ENCODE results near the gene MFSD11.
"Not testable (repeated sequence)": the region's sequence is repeated elsewhere in the genome, so short reads cannot be mapped to it uniquely, and the experiment has no call there.

MFSD11 gene

GRCh38 chr17:76810956-76811355 lies 73.0 kb downstream of the MFSD11 start:
- Histone ChIP-seq H3K27me3 (peaks cover 4% of the 10 kb centered on the region), H3K4me1 (ENCODE audit: control insufficient read depth in 1 of 2, insufficient read depth in 1 of 2, low read depth in 1 of 2, low read length in 1 of 2) (no peaks in the 10 kb centered on the region), H3K27ac (no peak overlapping the region), H3K9me3 (no peaks in the 10 kb centered on the region), H3K4me3 (ENCODE audit: low read depth in 1 of 2, low read length in 1 of 2) (no peak overlapping the region), H3K36me3 (no peaks in the 10 kb centered on the region)
- no peak for TF ChIP-seq CTCF (IDR thresholded peaks at IDR 0.05)

GRCh38 chr17:76811834-76812233 lies 73.9 kb downstream of the MFSD11 start:
- H3K27me3 ChIP-seq: peaks cover 10% of the 10 kb centered on the region
- H3K4me1 ChIP-seq (ENCODE audit: control insufficient read depth in 1 of 2, insufficient read depth in 1 of 2, low read depth in 1 of 2, low read length in 1 of 2): no peaks in the 10 kb centered on the region
- H3K27ac ChIP-seq: no peak overlapping the region
- H3K9me3 ChIP-seq: no peaks in the 10 kb centered on the region
- TF ChIP-seq CTCF (IDR thresholded peaks at IDR 0.05): no peak
- no peaks in the 10 kb centered on the region for H3K36me3 ChIP-seq
- no peak overlapping the region for H3K4me3 ChIP-seq (ENCODE audit: low read depth in 1 of 2, low read length in 1 of 2)

- Histone ChIP-seq H3K4me3 (ENCODE audit: low read depth in 1 of 2, low read length in 1 of 2) (no peak overlapping the region), H3K36me3 (no peaks in the 10 kb centered on the region), H3K9me3 (no peaks in the 10 kb centered on the region), H3K4me1 (ENCODE audit: control insufficient read depth in 1 of 2, insufficient read depth in 1 of 2, low read depth in 1 of 2, low read length in 1 of 2) (no peaks in the 10 kb centered on the region), H3K27me3 (peaks cover 14% of the 10 kb centered on the region), H3K27ac (no peak overlapping the region)
- no peak for TF ChIP-seq CTCF (IDR thresholded peaks at IDR 0.05)
Measured at GRCh38 chr17:76812263-76812662, 74.3 kb downstream of the MFSD11 start.

- no peaks in the 10 kb centered on the region for H3K36me3 ChIP-seq
- no peaks in the 10 kb centered on the region for H3K4me1 ChIP-seq (ENCODE audit: control insufficient read depth in 1 of 2, insufficient read depth in 1 of 2, low read depth in 1 of 2, low read length in 1 of 2)
- no peak for TF ChIP-seq CTCF (IDR thresholded peaks at IDR 0.05)
- H3K4me3 ChIP-seq (ENCODE audit: low read depth in 1 of 2, low read length in 1 of 2): no peak overlapping the region
- no peaks in the 10 kb centered on the region for H3K9me3 ChIP-seq
- peaks cover 17% of the 10 kb centered on the region for H3K27me3 ChIP-seq
- no peak overlapping the region for H3K27ac ChIP-seq
Measured at GRCh38 chr17:76812968-76813367, 75.0 kb downstream of the MFSD11 start.

- not testable (repeated sequence) for H3K4me1 ChIP-seq (ENCODE audit: control insufficient read depth in 1 of 2, insufficient read depth in 1 of 2, low read depth in 1 of 2, low read length in 1 of 2); H3K36me3 ChIP-seq; H3K4me3 ChIP-seq (ENCODE audit: low read depth in 1 of 2, low read length in 1 of 2); H3K27ac ChIP-seq; H3K9me3 ChIP-seq
- H3K27me3 ChIP-seq: peaks cover 17% of the 10 kb centered on the region
Measured at GRCh38 chr17:76815907-76816589, 78.1 kb downstream of the MFSD11 start.

- TF ChIP-seq CTCF (IDR thresholded peaks at IDR 0.05): no peak
- H3K27ac ChIP-seq: no peak overlapping the region
- no peak overlapping the region for H3K4me3 ChIP-seq (ENCODE audit: low read depth in 1 of 2, low read length in 1 of 2)
- no peaks in the 10 kb centered on the region for H3K36me3 ChIP-seq
- peaks cover 17% of the 10 kb centered on the region for H3K27me3 ChIP-seq
- no peaks in the 10 kb centered on the region for H3K4me1 ChIP-seq (ENCODE audit: control insufficient read depth in 1 of 2, insufficient read depth in 1 of 2, low read depth in 1 of 2, low read length in 1 of 2)
- H3K9me3 ChIP-seq: no peaks in the 10 kb centered on the region
Measured at GRCh38 chr17:76816590-76817135, 78.7 kb downstream of the MFSD11 start.
